BE2C (cell line): ENCODE results near the gene F2.

Experiments used
- DNase-seq: peaks from one replicate; pipeline ENCODE4 v3.0.0-alpha.2; 2020
- H3K27me3 ChIP-seq: fragments of 250-450 bp; sonication (Bioruptor Pico); 2 replicates; pipeline ENCODE4 v1.5.1; 2020; ENCODE audit warnings: mild to moderate bottlenecking
- H3K36me3 ChIP-seq: fragments of 250-450 bp; sonication (Bioruptor Pico); 2 replicates; pipeline ENCODE4 v1.5.1; 2020; ENCODE audit warnings: mild to moderate bottlenecking
- H3K4me1 ChIP-seq: fragments of 250-450 bp; sonication (Bioruptor Pico); 2 replicates; pipeline ENCODE4 v1.5.1; 2020
- H3K4me3 ChIP-seq: 2 replicates; pipeline ENCODE4 v1.5.1; 2011; ENCODE audit warnings: low read depth, low read length
- H3K9me3 ChIP-seq: fragments of 250-450 bp; sonication (Bioruptor Pico); 2 replicates; pipeline ENCODE4 v1.5.1; 2020
- TF ChIP-seq, protein P1 (sequence below): IDR thresholded peaks from 2 replicates; pipeline ENCODE4 v1.5.1; 2012; ENCODE audit warnings: mild to moderate bottlenecking, low read depth, low read length

The F2 gene

DNA sequence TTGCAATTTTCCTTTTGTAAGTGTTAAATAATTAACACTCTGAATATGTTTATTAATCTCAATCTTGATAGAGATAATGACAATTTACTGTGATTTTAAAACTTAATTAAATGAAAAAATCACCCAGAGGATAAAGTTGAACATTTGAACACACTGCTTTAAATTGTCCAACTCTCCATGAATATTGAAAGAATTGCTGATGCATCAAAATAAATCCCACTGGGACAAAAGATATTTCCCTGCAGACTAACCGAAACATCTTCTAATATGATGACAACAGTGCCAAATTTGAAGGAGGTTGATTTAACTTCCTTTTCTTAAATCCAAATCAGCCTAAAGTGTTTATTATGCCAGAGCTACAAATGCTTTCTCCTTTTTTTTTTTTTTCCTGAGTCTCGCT is 47.6 kb downstream of the F2 start:
- DNase-seq = no peak
- Histone ChIP-seq H3K36me3 (peaks cover 31% of the 10 kb centered on the region), H3K4me1 (no peaks in the 10 kb centered on the region), H3K9me3 (no peaks in the 10 kb centered on the region), H3K4me3 (no peak overlapping the region), H3K27me3 (no peaks in the 10 kb centered on the region)
- TF ChIP-seq, protein P1, sequence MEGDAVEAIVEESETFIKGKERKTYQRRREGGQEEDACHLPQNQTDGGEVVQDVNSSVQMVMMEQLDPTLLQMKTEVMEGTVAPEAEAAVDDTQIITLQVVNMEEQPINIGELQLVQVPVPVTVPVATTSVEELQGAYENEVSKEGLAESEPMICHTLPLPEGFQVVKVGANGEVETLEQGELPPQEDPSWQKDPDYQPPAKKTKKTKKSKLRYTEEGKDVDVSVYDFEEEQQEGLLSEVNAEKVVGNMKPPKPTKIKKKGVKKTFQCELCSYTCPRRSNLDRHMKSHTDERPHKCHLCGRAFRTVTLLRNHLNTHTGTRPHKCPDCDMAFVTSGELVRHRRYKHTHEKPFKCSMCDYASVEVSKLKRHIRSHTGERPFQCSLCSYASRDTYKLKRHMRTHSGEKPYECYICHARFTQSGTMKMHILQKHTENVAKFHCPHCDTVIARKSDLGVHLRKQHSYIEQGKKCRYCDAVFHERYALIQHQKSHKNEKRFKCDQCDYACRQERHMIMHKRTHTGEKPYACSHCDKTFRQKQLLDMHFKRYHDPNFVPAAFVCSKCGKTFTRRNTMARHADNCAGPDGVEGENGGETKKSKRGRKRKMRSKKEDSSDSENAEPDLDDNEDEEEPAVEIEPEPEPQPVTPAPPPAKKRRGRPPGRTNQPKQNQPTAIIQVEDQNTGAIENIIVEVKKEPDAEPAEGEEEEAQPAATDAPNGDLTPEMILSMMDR = no peak

DNA sequence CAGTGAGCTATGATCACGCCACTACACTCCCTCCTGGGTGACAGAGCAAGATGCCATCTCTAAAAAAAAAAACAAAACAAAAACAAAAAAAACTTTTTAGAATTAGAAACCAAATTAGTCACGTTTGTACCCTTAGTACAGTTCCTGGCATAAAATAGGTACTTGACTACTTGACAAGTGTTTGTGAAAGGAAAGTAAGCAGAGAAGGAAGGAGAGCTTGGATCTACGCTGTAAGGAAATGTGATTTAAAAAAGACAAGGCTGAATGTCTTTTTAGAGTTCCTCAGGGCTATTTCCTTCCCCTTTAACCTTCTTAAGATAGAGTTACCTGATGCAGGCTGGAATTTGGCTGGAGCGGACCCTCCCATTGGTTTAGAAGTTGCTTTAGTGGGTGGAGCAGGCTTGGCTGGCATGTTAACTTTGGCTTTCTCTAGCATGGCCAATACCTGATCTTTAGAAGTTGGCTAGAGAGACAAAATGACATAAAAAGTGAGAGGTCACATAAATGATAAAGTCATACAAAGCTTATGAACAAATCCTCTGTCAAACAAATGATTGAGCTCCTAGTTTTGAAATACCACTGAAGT is 50.7 kb downstream of the F2 start:
- TF ChIP-seq, protein P1 = no peak
- Histone ChIP-seq H3K4me3 (no peak overlapping the region), H3K27me3 (no peaks in the 10 kb centered on the region), H3K36me3 (peaks cover 20% of the 10 kb centered on the region), H3K9me3 (no peaks in the 10 kb centered on the region), H3K4me1 (no peaks in the 10 kb centered on the region)
- DNase-seq = no peak

DNA sequence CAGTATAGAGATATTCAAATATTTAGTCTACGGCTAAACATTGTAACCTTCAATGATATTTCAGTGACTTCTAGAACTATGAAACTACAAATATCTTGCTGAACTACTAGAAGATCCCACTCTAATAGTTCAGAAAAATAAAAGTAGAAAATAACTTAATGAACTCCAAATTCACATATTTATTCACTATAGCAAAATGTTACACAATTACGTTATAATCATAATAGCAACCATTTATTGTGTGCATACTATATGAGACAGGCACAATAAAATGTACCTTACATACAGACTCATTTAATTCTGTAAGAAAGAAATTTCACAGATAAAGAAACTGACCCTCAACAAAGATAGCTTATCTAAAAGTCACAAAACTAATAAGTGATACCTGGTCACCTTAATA is 57.9 kb downstream of the F2 start:
- no peaks in the 10 kb centered on the region for H3K4me1 ChIP-seq
- peaks cover 38% of the 10 kb centered on the region for H3K36me3 ChIP-seq
- no peaks in the 10 kb centered on the region for H3K27me3 ChIP-seq
- H3K4me3 ChIP-seq = no peak overlapping the region
- no peaks in the 10 kb centered on the region for H3K9me3 ChIP-seq
- DNase-seq = no peak
- TF ChIP-seq, protein P1 = no peak

DNA sequence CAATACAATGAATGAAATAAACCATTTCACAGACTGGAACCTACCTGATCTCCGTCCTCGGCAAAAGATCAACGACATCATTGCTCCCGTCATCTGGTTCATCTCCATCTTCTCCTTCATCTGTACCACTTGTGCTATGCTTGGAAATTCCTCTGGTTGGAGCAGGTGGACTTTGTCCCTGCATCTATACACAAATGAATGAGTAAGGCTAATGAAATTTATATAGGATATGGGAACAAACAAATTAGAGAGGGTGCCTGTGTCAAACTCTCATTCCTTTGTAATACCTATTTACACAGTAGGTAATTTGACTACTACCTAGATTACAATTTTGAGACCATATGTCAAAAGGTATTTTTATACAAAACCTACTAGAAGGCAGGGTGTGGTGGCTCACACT is 59.4 kb downstream of the F2 start:
- TF ChIP-seq, protein P1 = no peak
- Histone ChIP-seq H3K9me3 (no peaks in the 10 kb centered on the region), H3K27me3 (no peaks in the 10 kb centered on the region), H3K4me1 (no peaks in the 10 kb centered on the region), H3K4me3 (no peak overlapping the region), H3K36me3 (peaks cover 38% of the 10 kb centered on the region)
- no peak for DNase-seq
